IMR-90 (cell line): ENCODE measurements around the gene HJURP. TPM values are rescaled to one million over a fixed set of nuclear protein-coding genes. Genes with fewer than 3 reads are reported as not detected.

ENCODE experiments used
- ATAC-seq: fragments of 200-7000 bp; cut with Tn5 transposase; 2 replicates; pipeline ENCODE4 v1.9.1; 2020; ENCODE audit warnings: low read depth, mild to moderate bottlenecking, moderate library complexity
- BruUV-seq: library from RNA; stranded (reverse); fragments of 400-500 nt; replicated peaks from 2 replicates; lab custom pipeline; 2021; lab: Mats Ljungman, UMichigan
- CTCF ChIA-PET: fragments of 300-600 bp; formaldehyde crosslinking; extraction: SDS; loops from one replicate; lab custom pipeline; 2021; ENCODE audit warnings: antibody characterized with exemption; lab: Yijun Ruan, JAX
- POLR2A ChIA-PET: fragments of 300-600 bp; sonication (Branson Sonifier 250); formaldehyde crosslinking; loops from one replicate; lab custom pipeline; 2022; ENCODE audit warnings: antibody characterized with exemption; ENCODE audit not compliant: unreplicated experiment; lab: Charles Lee
- DNase-seq: peaks from one replicate; pipeline ENCODE4 v3.0.0; 2013
- H2AFZ ChIP-seq: replicated peaks from 2 replicates; pipeline ENCODE3; 2013; ENCODE audit warnings: low read length, mild to moderate bottlenecking; ENCODE audit not compliant: poor library complexity
- H2AK5ac ChIP-seq: 2 replicates; pipeline ENCODE4 v1.6.1; 2013; ENCODE audit warnings: low read depth, low read length, inconsistent platforms
- H2AK9ac ChIP-seq: replicated peaks from 2 replicates; pipeline ENCODE3; 2013; ENCODE audit warnings: mild to moderate bottlenecking, low read depth, low read length, moderate library complexity; ENCODE audit not compliant: poor library complexity
- H2BK120ac ChIP-seq: 2 replicates; pipeline ENCODE4 v1.6.1; 2013; ENCODE audit warnings: low read depth, low read length, inconsistent platforms
- H2BK15ac ChIP-seq: 3 replicates; pipeline ENCODE4 v1.6.1; 2013; ENCODE audit warnings: low read depth, low read length, inconsistent platforms
- H2BK20ac ChIP-seq: 2 replicates; pipeline ENCODE4 v1.6.1; 2013; ENCODE audit warnings: low read depth, mild to moderate bottlenecking, inconsistent platforms, low read length, moderate library complexity
- H2BK5ac ChIP-seq: 2 replicates; pipeline ENCODE4 v1.6.1; 2013; ENCODE audit warnings: mild to moderate bottlenecking, low read depth, low read length, inconsistent platforms; ENCODE audit not compliant: poor library complexity, severe bottlenecking
- H3K14ac ChIP-seq: replicated peaks from 2 replicates; pipeline ENCODE4 v1.6.1; 2013; ENCODE audit warnings: low read depth, low read length, inconsistent platforms
- H3K18ac ChIP-seq: 2 replicates; pipeline ENCODE4 v1.6.1; 2013; ENCODE audit warnings: low read depth, low read length, control low read depth
- H3K23ac ChIP-seq: 2 replicates; pipeline ENCODE4 v1.6.1; 2013; ENCODE audit warnings: low read depth, low read length, inconsistent platforms
- H3K27ac ChIP-seq: 2 replicates; pipeline ENCODE4 v1.5.1; 2013; ENCODE audit warnings: mild to moderate bottlenecking, control low read depth, low read length; ENCODE audit not compliant: insufficient read depth
- H3K27me3 ChIP-seq: 2 replicates; pipeline ENCODE4 v1.6.1; 2013; ENCODE audit warnings: low read length; ENCODE audit not compliant: control insufficient read depth, insufficient read depth
- H3K36me3 ChIP-seq: 2 replicates; pipeline ENCODE4 v1.6.1; 2013; ENCODE audit warnings: low read length, mixed read lengths; ENCODE audit not compliant: control insufficient read depth, insufficient read depth
- H3K4ac ChIP-seq: 2 replicates; pipeline ENCODE4 v1.6.1; 2013; ENCODE audit warnings: low read depth, low read length, inconsistent platforms
- H3K4me1 ChIP-seq: 2 replicates; pipeline ENCODE4 v1.6.1; 2013; ENCODE audit warnings: low read length, mixed read lengths; ENCODE audit not compliant: control insufficient read depth, insufficient read depth
- H3K4me2 ChIP-seq: 2 replicates; pipeline ENCODE4 v1.6.1; 2013; ENCODE audit warnings: low read depth, mild to moderate bottlenecking, control low read depth, low read length, moderate library complexity
- H3K4me3 ChIP-seq: 2 replicates; pipeline ENCODE4 v1.5.1; 2013; ENCODE audit warnings: low read depth, mild to moderate bottlenecking, control low read depth, low read length, moderate library complexity; ENCODE audit not compliant: insufficient read depth
- H3K56ac ChIP-seq: 2 replicates; pipeline ENCODE4 v1.6.1; 2013; ENCODE audit warnings: low read length, inconsistent platforms; ENCODE audit not compliant: insufficient read depth; ENCODE audit errors: extremely low read depth
- H3K79me1 ChIP-seq, 2 experiments: 2 replicates each; pipeline ENCODE4 v1.6.1; 2013; ENCODE audit warnings: low read length in 2 of 2, inconsistent platforms in 1 of 2, low read depth in 1 of 2
- H3K9ac ChIP-seq: 2 replicates; pipeline ENCODE4 v1.6.1; 2013; ENCODE audit warnings: low read depth, low read length, control low read depth
- H3K9me1 ChIP-seq: 2 replicates; pipeline ENCODE4 v1.6.1; 2013; ENCODE audit warnings: low read length, inconsistent platforms; ENCODE audit not compliant: insufficient read depth
- H3K9me3 ChIP-seq: 2 replicates; pipeline ENCODE4 v1.6.1; 2013; ENCODE audit warnings: low read length; ENCODE audit not compliant: control insufficient read depth, insufficient read depth
- H4K20me1 ChIP-seq: 2 replicates; pipeline ENCODE4 v1.6.1; 2013; ENCODE audit warnings: low read length, inconsistent platforms; ENCODE audit not compliant: insufficient read depth
- H4K5ac ChIP-seq: 2 replicates; pipeline ENCODE4 v1.6.1; 2013; ENCODE audit warnings: mild to moderate bottlenecking, low read depth, low read length, control low read depth
- H4K8ac ChIP-seq, 2 experiments: 2 replicates each; pipeline ENCODE4 v1.6.1; 2013; ENCODE audit warnings: low read depth in 2 of 2, low read length in 2 of 2, control low read depth in 1 of 2, inconsistent platforms in 1 of 2
- H4K91ac ChIP-seq: 2 replicates; pipeline ENCODE4 v1.6.1; 2013; ENCODE audit warnings: low read depth, low read length, inconsistent platforms; ENCODE audit not compliant: insufficient read depth
- BHLHE40 ChIP-seq: fragments of 150-350 bp; IDR thresholded peaks from 2 replicates; pipeline ENCODE4 v1.6.1; 2016; ENCODE audit warnings: mild to moderate bottlenecking, low read depth, low read length
- CHD1 ChIP-seq: IDR thresholded peaks from 2 replicates; pipeline ENCODE4 v1.6.1; 2012; ENCODE audit warnings: low read depth, low read length, improper control_type of control experiment
- CTCF ChIP-seq: conservative IDR thresholded peaks from 2 replicates; pipeline ENCODE4 v1.5.1; 2012; ENCODE audit warnings: mild to moderate bottlenecking, low read depth, low read length, improper control_type of control experiment
- ELK1 ChIP-seq: fragments of 150-350 bp; IDR thresholded peaks from 2 replicates; pipeline ENCODE4 v1.6.1; 2016; ENCODE audit warnings: low read depth, mild to moderate bottlenecking, low read length, moderate library complexity, borderline replicate concordance
- FOS ChIP-seq: fragments of 150-350 bp; IDR thresholded peaks from 2 replicates; pipeline ENCODE4 v1.6.1; 2016; ENCODE audit warnings: low read depth, low read length
- MAFK ChIP-seq: IDR thresholded peaks from 2 replicates; pipeline ENCODE4 v1.6.1; 2012; ENCODE audit warnings: low read depth, low read length, improper control_type of control experiment
- MXI1 ChIP-seq: IDR thresholded peaks from 2 replicates; pipeline ENCODE4 v1.6.1; 2012; ENCODE audit warnings: low read depth, mild to moderate bottlenecking, low read length, moderate library complexity, borderline replicate concordance
- NFE2L2 ChIP-seq: fragments of 150-350 bp; IDR thresholded peaks from 2 replicates; pipeline ENCODE4 v1.6.1; 2016; ENCODE audit warnings: low read depth, mild to moderate bottlenecking, low read length
- POLR2A ChIP-seq: IDR thresholded peaks from 2 replicates; pipeline ENCODE4 v1.6.1; 2012; ENCODE audit warnings: mild to moderate bottlenecking, low read depth, low read length
- RCOR1 ChIP-seq: IDR thresholded peaks from 2 replicates; pipeline ENCODE4 v1.6.1; 2012; ENCODE audit warnings: mild to moderate bottlenecking, low read length, improper control_type of control experiment; ENCODE audit not compliant: insufficient replicate concordance
- WGBS, 2 experiments: methylation state at CpG; one replicate each; pipeline versions ENCODE4 v1.1.5 to v1.1.7; 2013; ENCODE audit warnings: missing lambda C conversion rate in 2 of 2; ENCODE audit not compliant: insufficient read length in 1 of 2; ENCODE audit errors: extremely low coverage in 2 of 2; 5-methylcytosine and 5-hydroxymethylcytosine counted together
- dilution Hi-C: fragments of 300-500 bp; cut with HindIII; formaldehyde crosslinking; loops from one replicate; pipeline ENCODE4 v1.14.3; 2018; ENCODE audit warnings: low sequenced_read_pairs; ENCODE audit not compliant: unreplicated experiment
- in situ Hi-C: fragments of 300-500 bp; cut with MboI; formaldehyde crosslinking; loops from 3 replicates; pipeline ENCODE4 v1.14.3; 2019; ENCODE audit warnings: low sequenced_read_pairs, inconsistent platforms, mixed read lengths
- intact Hi-C: fragments of 100-400 bp; cut with micrococcal nuclease; formaldehyde crosslinking; loops from 2 replicates; pipeline ENCODE4 v1.10.0; 2022
- polyA plus RNA-seq, 3 experiments: library from polyadenylated mRNA; depleted of rRNA; stranded (reverse); fragments of >200 nt; gene quantifications; 2 replicates each; pipeline ENCODE4 v1.2.3, GENCODE V29; 2012; ENCODE audit warnings: low replicate concordance in 1 of 3
- total RNA-seq: library from RNA; depleted of rRNA; stranded (reverse); fragments of >200 nt; gene quantifications from 2 replicates; pipeline ENCODE4 v1.2.3, GENCODE V29; 2012

HJURP gene
- total and polyA plus RNA-seq, 2 of the 4 experiments (the other 2 are of a cell fraction) = 22.6 to 26.5 TPM

- H2AFZ ChIP-seq = peak overlapping the region; percentile 26
- ATAC-seq (no peak), DNase-seq (no peak)
- intact Hi-C loops = no loop called here
- no peak overlapping the region for H4K91ac ChIP-seq
- H3K4me3 ChIP-seq = no peak overlapping the region
- ChIA-PET CTCF (no interaction called here), POLR2A (no interaction called here)
- TF ChIP-seq CHD1 (no peak), MXI1 (no peak), NFE2L2 (no peak), MAFK (no peak), CTCF (no peak), BHLHE40 (no peak), ELK1 (no peak), FOS (no peak), POLR2A (no peak), RCOR1 (no peak)
- no peaks in the 10 kb centered on the region for H3K9me3 ChIP-seq
- H3K4me2 ChIP-seq = no peak overlapping the region
- H2BK5ac ChIP-seq = no peak overlapping the region
- H4K8ac ChIP-seq = no peak overlapping the region
- no peak overlapping the region for H3K14ac ChIP-seq
- H3K9ac ChIP-seq = no peak overlapping the region
- H3K9me1 ChIP-seq = no peaks in the 10 kb centered on the region
- no peaks in the 10 kb centered on the region for H3K4me1 ChIP-seq
- no peak overlapping the region for H3K18ac ChIP-seq
- H3K56ac ChIP-seq = no peak overlapping the region
- H2BK120ac ChIP-seq = no peak overlapping the region
- dilution Hi-C loops = no loop called here
- WGBS, 2 experiments = 71% methylated on average over 5 of the region's 18 CpGs; no CpG with 5 or more reads in 1 of the 2 experiments
- no TSS peak for BruUV-seq
- no peak overlapping the region for H4K5ac ChIP-seq
- H2BK15ac ChIP-seq = no peak overlapping the region
- no peak overlapping the region for H2AK9ac ChIP-seq
- H2AK5ac ChIP-seq = no peak overlapping the region
- H3K27me3 ChIP-seq = peaks cover 10% of the 10 kb centered on the region
- H3K4ac ChIP-seq = no peak overlapping the region
- no peak overlapping the region for H2BK20ac ChIP-seq
- no peak overlapping the region for H3K27ac ChIP-seq
- in situ Hi-C loops = no loop called here
- H4K20me1 ChIP-seq = no peaks in the 10 kb centered on the region
- no peak overlapping the region for H3K23ac ChIP-seq
- no peaks in the 10 kb centered on the region for H3K36me3 ChIP-seq
- H3K79me1 ChIP-seq = no peaks in the 10 kb centered on the region
Observed at GRCh38 chr2:233793465-233794127, 60.7 kb downstream of the HJURP start.
